HUES6 (cell line): ENCODE results near the gene SPON1.

Experiments used
- H3K27ac ChIP-seq: 2 replicates; pipeline ENCODE4 v1.7.0; 2013; ENCODE audit warnings: low read depth, mild to moderate bottlenecking, low read length, inconsistent platforms
- H3K27me3 ChIP-seq: 2 replicates; pipeline ENCODE4 v1.6.1; 2013; ENCODE audit warnings: low read length; ENCODE audit not compliant: control insufficient read depth, insufficient read depth
- H3K36me3 ChIP-seq: 2 replicates; pipeline ENCODE4 v1.6.1; 2013; ENCODE audit warnings: low read length; ENCODE audit not compliant: control insufficient read depth, insufficient read depth
- H3K4me1 ChIP-seq: 2 replicates; pipeline ENCODE4 v1.6.1; 2013; ENCODE audit warnings: low read length; ENCODE audit not compliant: control insufficient read depth, insufficient read depth
- H3K4me3 ChIP-seq: 2 replicates; pipeline ENCODE4 v1.5.1; 2013; ENCODE audit warnings: low read depth, low read length
- H3K9ac ChIP-seq: one replicate; pipeline ENCODE4 v1.6.1; 2013; ENCODE audit warnings: mild to moderate bottlenecking, low read length
- H3K9me3 ChIP-seq: 2 replicates; pipeline ENCODE4 v1.6.1; 2013; ENCODE audit warnings: low read depth, low read length; ENCODE audit not compliant: control insufficient read depth, insufficient read depth

The SPON1 gene

DNA sequence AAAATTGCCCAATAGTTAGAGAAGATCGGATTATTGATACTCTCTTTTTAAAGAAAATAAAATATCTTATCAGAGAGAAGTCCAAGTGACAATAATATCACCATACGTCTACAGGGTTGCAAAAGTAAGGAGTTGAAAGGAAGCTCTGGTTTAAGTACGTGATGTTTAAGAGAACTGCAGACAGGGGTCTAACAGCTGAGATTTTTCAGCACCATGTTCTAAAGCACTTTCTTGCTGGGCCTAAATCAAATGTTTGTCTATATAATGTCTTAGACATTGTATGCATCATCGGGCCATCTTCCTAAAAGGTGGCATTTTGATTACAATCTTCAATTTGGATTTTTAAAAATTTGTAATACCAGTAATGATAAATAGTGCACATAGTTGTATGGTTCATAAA, 263.1 kb downstream of the SPON1 start:
- Histone ChIP-seq H3K4me3 (no peak overlapping the region), H3K9ac (no peak overlapping the region), H3K4me1 (peaks cover 31% of the 10 kb centered on the region), H3K27ac (no peak overlapping the region), H3K36me3 (no peaks in the 10 kb centered on the region), H3K9me3 (peaks cover 9% of the 10 kb centered on the region), H3K27me3 (no peaks in the 10 kb centered on the region)

- Histone ChIP-seq H3K9me3 (peaks cover 9% of the 10 kb centered on the region), H3K4me3 (no peak overlapping the region), H3K4me1 (peaks cover 39% of the 10 kb centered on the region), H3K36me3 (no peaks in the 10 kb centered on the region), H3K27me3 (no peaks in the 10 kb centered on the region), H3K27ac (no peak overlapping the region), H3K9ac (no peak overlapping the region)
Observed at GRCh38 chr11:14228356-14228755, 265.8 kb downstream of the SPON1 start.

GRCh38 chr11:14229472-14229871, 266.9 kb downstream of the SPON1 start:
- H3K27ac ChIP-seq = no peak overlapping the region
- peaks cover 9% of the 10 kb centered on the region for H3K9me3 ChIP-seq
- H3K27me3 ChIP-seq = no peaks in the 10 kb centered on the region
- H3K4me3 ChIP-seq = peak overlapping the region; percentile 3; the same call in 1 of the 2 replicates
- peak overlapping the region; percentile 24 for H3K9ac ChIP-seq
- H3K36me3 ChIP-seq = no peaks in the 10 kb centered on the region
- peaks cover 31% of the 10 kb centered on the region for H3K4me1 ChIP-seq

- Histone ChIP-seq H3K27ac (no peak overlapping the region), H3K4me3 (peak overlapping the region; percentile 13; the same call in 1 of the 2 replicates), H3K9me3 (peaks cover 9% of the 10 kb centered on the region), H3K27me3 (no peaks in the 10 kb centered on the region), H3K36me3 (no peaks in the 10 kb centered on the region), H3K4me1 (peaks cover 30% of the 10 kb centered on the region), H3K9ac (no peak overlapping the region)
Observed at GRCh38 chr11:14230407-14230806, 267.9 kb downstream of the SPON1 start.

- peaks cover 30% of the 10 kb centered on the region for H3K4me1 ChIP-seq
- H3K27ac ChIP-seq = no peak overlapping the region
- H3K9ac ChIP-seq = no peak overlapping the region
- H3K9me3 ChIP-seq = no peaks in the 10 kb centered on the region
- 0 out of 2 replicates have a peak, but pooled peaks cover 3% of the 10 kb centered on the region for H3K27me3 ChIP-seq
- H3K4me3 ChIP-seq = no peak overlapping the region
- H3K36me3 ChIP-seq = no peaks in the 10 kb centered on the region
Observed at GRCh38 chr11:14232652-14233051, 270.1 kb downstream of the SPON1 start.

DNA sequence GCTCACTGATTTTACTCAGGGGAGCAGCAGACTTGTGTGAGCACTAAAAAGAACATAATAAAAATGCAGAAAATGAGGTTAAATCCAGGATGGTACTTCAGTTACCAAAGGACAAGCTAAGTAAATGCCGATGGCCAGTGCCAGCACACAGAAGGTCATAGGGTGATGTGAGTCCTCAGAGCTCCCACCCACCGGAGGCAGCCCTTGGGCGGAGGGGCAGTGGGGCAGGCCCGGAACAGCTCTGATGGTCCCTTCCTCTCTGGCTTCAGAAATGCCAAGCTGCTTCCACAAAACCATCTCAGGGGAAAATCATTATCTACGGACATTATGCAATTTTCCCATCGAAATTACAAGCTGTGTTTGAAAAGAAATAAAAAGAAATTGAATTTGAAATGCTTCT, 271.9 kb downstream of the SPON1 start:
- Histone ChIP-seq H3K4me3 (no peak overlapping the region), H3K27me3 (0 out of 2 replicates have a peak, but pooled peaks cover 3% of the 10 kb centered on the region), H3K4me1 (peaks cover 19% of the 10 kb centered on the region), H3K27ac (no peak overlapping the region), H3K9ac (no peak overlapping the region), H3K9me3 (no peaks in the 10 kb centered on the region), H3K36me3 (no peaks in the 10 kb centered on the region)

DNA sequence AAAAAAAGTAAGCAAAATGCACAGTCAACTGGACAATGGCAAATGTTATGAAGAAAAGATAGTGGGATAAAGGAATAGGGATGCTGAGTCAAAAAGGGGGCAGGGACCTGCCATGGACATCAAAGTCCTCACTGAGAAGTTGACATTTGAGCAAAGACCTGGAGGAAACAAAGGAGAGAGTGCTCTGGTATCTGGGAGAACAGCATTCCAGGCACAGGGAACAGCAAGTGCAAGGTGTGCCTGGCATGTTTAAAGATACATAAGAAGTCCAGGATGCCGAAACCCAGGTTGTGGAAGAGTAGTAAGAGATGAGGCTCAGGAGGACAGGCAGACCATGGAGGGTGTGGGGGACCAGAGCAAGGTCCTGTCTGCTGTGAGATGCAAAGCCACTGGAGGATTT, 273.2 kb downstream of the SPON1 start:
- Histone ChIP-seq H3K36me3 (no peaks in the 10 kb centered on the region), H3K27me3 (0 out of 2 replicates have a peak, but pooled peaks cover 3% of the 10 kb centered on the region), H3K4me1 (peaks cover 8% of the 10 kb centered on the region; the same call in 1 of the 2 replicates), H3K27ac (no peak overlapping the region), H3K9ac (no peak overlapping the region), H3K9me3 (no peaks in the 10 kb centered on the region), H3K4me3 (no peak overlapping the region)

GRCh38 chr11:14237444-14237961, 275.0 kb downstream of the SPON1 start:
- Histone ChIP-seq H3K4me1 (peaks cover 3% of the 10 kb centered on the region; the same call in 1 of the 2 replicates), H3K9ac (no peak overlapping the region), H3K9me3 (no peaks in the 10 kb centered on the region), H3K4me3 (no peak overlapping the region), H3K36me3 (no peaks in the 10 kb centered on the region), H3K27me3 (0 out of 2 replicates have a peak, but pooled peaks cover 3% of the 10 kb centered on the region), H3K27ac (no peak overlapping the region)

GRCh38 chr11:14240221-14240620, 277.7 kb downstream of the SPON1 start:
- H3K27ac ChIP-seq = no peak overlapping the region
- H3K9me3 ChIP-seq = no peaks in the 10 kb centered on the region

DNA sequence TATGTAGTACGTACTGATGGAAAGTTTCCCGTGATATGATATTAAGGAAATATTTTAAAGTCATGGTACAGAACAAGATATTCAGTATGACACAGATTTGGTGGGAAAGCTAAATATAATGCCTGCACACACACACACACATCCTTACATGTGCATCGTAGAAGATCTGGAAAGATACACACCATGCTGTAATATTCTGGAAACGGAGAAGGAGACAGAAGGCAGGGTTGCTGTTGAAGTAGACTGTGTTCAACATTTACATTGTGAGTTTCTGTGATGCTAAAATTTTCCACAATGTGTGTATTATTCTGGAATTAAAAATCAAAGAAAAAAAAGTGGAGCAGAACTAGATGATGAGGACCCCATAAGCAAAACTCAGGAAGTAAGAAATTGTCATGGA, 278.4 kb downstream of the SPON1 start:
- Histone ChIP-seq H3K27ac (no peak overlapping the region), H3K4me1 (peaks cover 12% of the 10 kb centered on the region), H3K36me3 (no peaks in the 10 kb centered on the region), H3K9ac (no peak overlapping the region), H3K27me3 (no peaks in the 10 kb centered on the region), H3K9me3 (no peaks in the 10 kb centered on the region), H3K4me3 (no peak overlapping the region)

More at GRCh38 chr11:14240221-14240620, 277.7 kb downstream of the SPON1 start:
- Histone ChIP-seq H3K36me3 (no peaks in the 10 kb centered on the region), H3K27me3 (0 out of 2 replicates have a peak, but pooled peaks cover 3% of the 10 kb centered on the region), H3K9ac (no peak overlapping the region), H3K4me3 (no peak overlapping the region), H3K4me1 (peaks cover 5% of the 10 kb centered on the region)

DNA sequence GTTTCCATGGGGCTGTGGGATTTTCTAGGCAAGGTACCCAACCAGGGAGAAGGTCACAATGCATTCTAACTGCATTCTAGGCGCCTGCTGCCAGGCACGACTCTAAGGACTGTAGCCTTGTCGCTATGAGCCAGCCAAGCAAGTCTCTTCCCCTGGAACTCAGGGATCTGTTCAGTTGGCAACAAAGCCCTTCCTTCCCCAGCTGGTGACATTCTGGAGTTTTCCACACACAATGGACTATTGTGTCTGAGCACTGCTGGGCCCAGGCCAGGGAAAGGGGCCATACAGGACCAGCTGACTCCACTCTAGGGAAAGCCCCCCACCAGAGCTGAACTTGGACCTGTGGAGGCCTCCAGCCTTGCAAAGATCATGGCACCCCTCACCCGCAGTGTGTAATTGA, 279.7 kb downstream of the SPON1 start:
- Histone ChIP-seq H3K4me3 (no peak overlapping the region), H3K27me3 (no peaks in the 10 kb centered on the region), H3K9me3 (no peaks in the 10 kb centered on the region), H3K9ac (no peak overlapping the region), H3K36me3 (no peaks in the 10 kb centered on the region), H3K4me1 (peaks cover 13% of the 10 kb centered on the region), H3K27ac (no peak overlapping the region)
